Naive thymus-derived CD4-positive, alpha-beta T cell (primary cell): Measurements from ENCODE around the gene NXN. TPM values are rescaled to one million over a fixed set of nuclear protein-coding genes. Genes with fewer than 3 reads are reported as not detected.
"Not testable (repeated sequence)": the region's sequence is repeated elsewhere in the genome, so short reads cannot be mapped to it uniquely, and the experiment has no call there.

Source experiments
- ATAC-seq: fragments of 150-1000 bp; cut with Tn5 transposase; 2 replicates; pipeline ENCODE4 v1.10.0; 2021; ENCODE audit warnings: mild to moderate bottlenecking, moderate library complexity
- CTCF ChIA-PET: fragments of 350-600 bp; sonication (Branson Sonifier 250); formaldehyde crosslinking; loops from one replicate; lab custom pipeline; 2021; ENCODE audit warnings: antibody characterized with exemption; lab: Charles Lee
- POLR2A ChIA-PET: fragments of 350-600 bp; sonication (Branson Sonifier 250); formaldehyde crosslinking; loops from one replicate; lab custom pipeline; 2021; ENCODE audit warnings: antibody characterized with exemption, inconsistent platforms; lab: Charles Lee
- DNase-seq, 9 donors: peaks; one replicate each; pipeline versions ENCODE4 v3.0.0 to v3.0.0-alpha.2; 2020 to 2022; ENCODE audit warnings: mixed read lengths in 1 of 9
- H3K27ac ChIP-seq: one replicate; pipeline ENCODE4 v1.7.0; 2013; ENCODE audit warnings: mild to moderate bottlenecking, low read depth, low read length, moderate library complexity
- H3K27me3 ChIP-seq, 2 donors: one replicate each; pipeline ENCODE4 v1.7.0; 2013; ENCODE audit warnings: low read length in 2 of 2, mild to moderate bottlenecking in 2 of 2, moderate library complexity in 2 of 2; ENCODE audit not compliant: control insufficient read depth in 2 of 2, insufficient read depth in 2 of 2
- H3K36me3 ChIP-seq, 3 experiments: 1 replicate in 2 of 3; 2 replicates in 1 of 3; pipeline ENCODE4 v1.7.0; 2013; ENCODE audit warnings: low read length in 3 of 3, mild to moderate bottlenecking in 3 of 3, moderate library complexity in 1 of 3; ENCODE audit not compliant: insufficient read depth in 3 of 3, control insufficient read depth in 2 of 3
- H3K4me1 ChIP-seq, 2 donors: one replicate each; pipeline ENCODE4 v1.7.0; 2013; ENCODE audit warnings: low read length in 2 of 2, mild to moderate bottlenecking in 2 of 2, moderate library complexity in 1 of 2; ENCODE audit not compliant: control insufficient read depth in 2 of 2, insufficient read depth in 2 of 2
- H3K4me3 ChIP-seq: 2 replicates; pipeline ENCODE4 v1.7.0; 2013; ENCODE audit warnings: mild to moderate bottlenecking, low read length
- H3K9me3 ChIP-seq, 3 experiments: 1 replicate in 2 of 3; 2 replicates in 1 of 3; pipeline ENCODE4 v1.7.0; 2013; ENCODE audit warnings: low read length in 3 of 3; ENCODE audit not compliant: control insufficient read depth in 2 of 3
- H3K27ac Mint-ChIP-seq, 9 donors: one replicate each; pipeline ENCODE4 v1.8.0; 2020 to 2022; ENCODE audit warnings: mixed read lengths in 9 of 9, mild to moderate bottlenecking in 8 of 9, moderate library complexity in 5 of 9, inconsistent platforms in 2 of 9
- H3K27me3 Mint-ChIP-seq, 5 donors: one replicate each; pipeline ENCODE4 v1.8.0; 2021 to 2022; ENCODE audit warnings: mixed read lengths in 5 of 5, mild to moderate bottlenecking in 1 of 5
- H3K36me3 Mint-ChIP-seq, 5 donors: one replicate each; pipeline ENCODE4 v1.8.0; 2020 to 2022; ENCODE audit warnings: mixed read lengths in 5 of 5, mild to moderate bottlenecking in 3 of 5, inconsistent platforms in 1 of 5
- H3K4me1 Mint-ChIP-seq, 7 donors: one replicate each; pipeline ENCODE4 v1.8.0; 2020 to 2022; ENCODE audit warnings: mixed read lengths in 7 of 7, mild to moderate bottlenecking in 3 of 7, inconsistent platforms in 1 of 7
- H3K4me3 Mint-ChIP-seq, 10 donors: one replicate each; pipeline ENCODE4 v1.8.0; 2020 to 2022; ENCODE audit warnings: mild to moderate bottlenecking in 10 of 10, mixed read lengths in 10 of 10, moderate library complexity in 6 of 10, inconsistent platforms in 2 of 10
- H3K9me3 Mint-ChIP-seq, 11 donors: one replicate each; pipeline ENCODE4 v1.8.0; 2020 to 2022; ENCODE audit warnings: mixed read lengths in 11 of 11, mild to moderate bottlenecking in 4 of 11, inconsistent platforms in 1 of 11, moderate library complexity in 1 of 11
- intact Hi-C, 2 donors: fragments of 100-400 bp; cut with micrococcal nuclease; formaldehyde crosslinking; loops; one replicate each; pipeline ENCODE4 v1.15.1; 2023
- polyA plus RNA-seq, 2 donors: library from polyadenylated mRNA; unstranded; fragments of 300-500 nt; fragmentation: Illumina TruSeq; gene quantifications; one replicate each; pipeline ENCODE4 v1.2.3, GENCODE V29; 2021
- total RNA-seq, 6 experiments: library from RNA in 5 of 6; stranded (reverse) in 5 of 6; gene quantifications; 1 replicate in 5 of 6; 2 replicates in 1 of 6; pipeline ENCODE4 v1.2.3 and lab custom pipeline; 2021 to 2026

NXN gene
- total and polyA plus RNA-seq, 7 experiments from 2014 or later: 0.10 to 0.84 (median 0.30) TPM; not detected in 2

DNA sequence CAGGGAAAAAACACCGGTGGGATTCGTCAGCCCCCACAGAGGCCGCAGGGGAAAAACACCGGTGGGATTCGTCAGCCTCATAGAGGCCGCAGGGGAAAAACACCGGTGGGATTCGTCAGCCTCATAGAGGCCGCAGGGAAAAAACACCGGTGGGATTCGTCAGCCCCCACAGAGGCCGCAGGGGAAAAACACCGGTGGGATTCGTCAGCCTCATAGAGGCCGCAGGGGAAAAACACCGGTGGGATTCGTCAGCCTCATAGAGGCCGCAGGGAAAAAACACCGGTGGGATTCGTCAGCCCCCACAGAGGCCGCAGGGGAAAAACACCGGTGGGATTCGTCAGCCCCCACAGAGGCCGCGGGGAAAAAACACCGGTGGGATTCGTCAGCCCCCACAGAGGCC, 143.9 kb downstream of the NXN start:
- H3K4me3 Mint-ChIP-seq, CTCF ChIA-PET, intact Hi-C loops, H3K4me1 Mint-ChIP-seq, H3K27ac ChIP-seq, H3K27me3 ChIP-seq, DNase-seq, H3K4me1 ChIP-seq, H3K27ac Mint-ChIP-seq, ATAC-seq, H3K9me3 ChIP-seq, H3K27me3 Mint-ChIP-seq, H3K9me3 Mint-ChIP-seq, POLR2A ChIA-PET, H3K36me3 ChIP-seq, H3K4me3 ChIP-seq, H3K36me3 Mint-ChIP-seq: not testable (repeated sequence)

DNA sequence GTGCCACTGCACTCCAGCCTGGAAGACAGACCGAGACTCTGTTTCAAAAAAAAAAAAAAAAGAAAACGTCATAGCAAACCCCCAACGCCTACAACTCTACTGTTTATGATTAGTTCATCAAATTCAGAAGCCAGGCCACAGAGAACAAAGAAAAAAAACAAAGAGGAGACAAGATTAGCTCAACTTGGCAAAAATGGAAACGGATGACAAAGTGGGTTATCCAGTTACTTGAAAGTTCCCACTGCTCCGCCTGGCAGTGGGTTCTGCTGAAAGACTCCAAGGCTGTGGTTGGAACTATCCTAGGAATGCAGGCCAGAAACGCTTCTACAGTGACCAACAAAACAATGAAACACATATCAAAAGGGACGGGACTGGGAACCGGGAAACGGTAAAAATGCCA, 144.3 kb downstream of the NXN start:
- CTCF ChIA-PET: no interaction called here
- H3K9me3 ChIP-seq: no peaks in the 10 kb centered on the region
- no peak overlapping the region for H3K4me3 ChIP-seq
- no peak overlapping the region for H3K4me3 Mint-ChIP-seq
- POLR2A ChIA-PET: no interaction called here
- H3K27ac Mint-ChIP-seq: peak overlapping the region in 1 of 9 donors; percentile 25
- H3K27me3 ChIP-seq: no peaks in the 10 kb centered on the region
- no peak for ATAC-seq
- no peaks in the 10 kb centered on the region for H3K36me3 ChIP-seq
- H3K36me3 Mint-ChIP-seq: no peaks in the 10 kb centered on the region
- no peaks in the 10 kb centered on the region for H3K4me1 ChIP-seq
- intact Hi-C loops: no loop called here
- peaks cover 0 to 4% (median 0%) of the 10 kb centered on the region in 11 donors for H3K9me3 Mint-ChIP-seq
- H3K4me1 Mint-ChIP-seq: no peaks in the 10 kb centered on the region
- peaks cover 0 to 4% (median 0%) of the 10 kb centered on the region in 5 donors for H3K27me3 Mint-ChIP-seq
- no peak for DNase-seq
- H3K27ac ChIP-seq: no peak overlapping the region

DNA sequence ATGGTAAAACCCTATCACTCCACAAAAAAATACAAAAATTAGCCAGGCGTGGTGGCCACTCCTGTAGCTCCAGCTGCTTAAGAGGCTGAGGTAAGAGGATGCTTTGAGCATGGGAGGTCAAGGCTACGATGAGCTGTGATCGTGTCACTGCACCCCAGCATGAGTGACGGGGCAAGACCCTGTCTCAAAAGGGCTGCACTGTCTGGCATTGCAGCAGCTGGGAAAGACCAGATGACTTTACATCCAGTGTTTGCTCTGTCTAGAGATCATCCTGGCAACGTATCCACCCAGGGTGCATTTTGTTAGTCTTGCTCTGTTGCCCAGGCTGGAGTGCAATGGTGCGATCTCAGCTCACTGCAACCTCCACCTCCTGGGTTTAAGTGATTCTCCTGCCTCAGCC, 145.4 kb downstream of the NXN start:
- Mint-ChIP-seq H3K36me3 (no peaks in the 10 kb centered on the region), H3K9me3 (peaks cover 0 to 7% (median 0%) of the 10 kb centered on the region in 11 donors), H3K4me3 (no peak overlapping the region), H3K27me3 (peaks cover 0 to 7% (median 0%) of the 10 kb centered on the region in 5 donors), H3K27ac (no peak overlapping the region), H3K4me1 (no peaks in the 10 kb centered on the region)
- POLR2A ChIA-PET: no interaction called here
- Histone ChIP-seq H3K27ac (no peak overlapping the region), H3K4me1 (no peaks in the 10 kb centered on the region), H3K36me3 (no peaks in the 10 kb centered on the region), H3K4me3 (no peak overlapping the region), H3K9me3 (no peaks in the 10 kb centered on the region), H3K27me3 (no peaks in the 10 kb centered on the region)
- ATAC-seq (no peak), DNase-seq (no peak)
- CTCF ChIA-PET: no interaction called here
- intact Hi-C loops: no loop called here

DNA sequence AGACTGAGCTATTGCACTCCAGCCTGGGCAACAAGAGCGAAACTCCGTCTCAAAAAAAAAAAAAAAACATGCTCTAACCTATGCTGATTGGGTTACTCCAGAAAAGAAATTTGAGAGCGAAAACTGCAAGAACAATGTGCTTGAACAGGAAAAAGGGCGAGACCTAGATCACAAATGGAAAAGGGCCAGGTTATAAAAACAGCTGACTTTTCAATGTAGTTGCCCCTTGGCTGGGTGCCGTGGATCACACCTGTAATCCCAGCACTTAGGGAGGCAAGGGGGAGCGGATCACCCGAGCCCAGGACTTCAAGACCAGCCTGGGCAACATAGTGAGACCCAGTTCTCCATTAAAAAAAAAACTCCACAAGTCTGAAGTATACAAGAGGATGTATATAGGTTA, 148.6 kb downstream of the NXN start:
- Mint-ChIP-seq H3K9me3 (peaks cover 0 to 7% (median 0%) of the 10 kb centered on the region in 11 donors), H3K27ac (no peak overlapping the region), H3K36me3 (no peaks in the 10 kb centered on the region), H3K27me3 (peaks cover 0 to 6% (median 0%) of the 10 kb centered on the region in 5 donors), H3K4me3 (no peak overlapping the region), H3K4me1 (no peaks in the 10 kb centered on the region)
- no peaks in the 10 kb centered on the region for H3K4me1 ChIP-seq
- no peaks in the 10 kb centered on the region for H3K36me3 ChIP-seq
- POLR2A ChIA-PET: no interaction called here
- intact Hi-C loops: no loop called here
- CTCF ChIA-PET: no interaction called here
- no peaks in the 10 kb centered on the region for H3K9me3 ChIP-seq
- no peak for ATAC-seq
- H3K27me3 ChIP-seq: no peaks in the 10 kb centered on the region
- no peak for DNase-seq
- no peak overlapping the region for H3K4me3 ChIP-seq
- H3K27ac ChIP-seq: no peak overlapping the region

DNA sequence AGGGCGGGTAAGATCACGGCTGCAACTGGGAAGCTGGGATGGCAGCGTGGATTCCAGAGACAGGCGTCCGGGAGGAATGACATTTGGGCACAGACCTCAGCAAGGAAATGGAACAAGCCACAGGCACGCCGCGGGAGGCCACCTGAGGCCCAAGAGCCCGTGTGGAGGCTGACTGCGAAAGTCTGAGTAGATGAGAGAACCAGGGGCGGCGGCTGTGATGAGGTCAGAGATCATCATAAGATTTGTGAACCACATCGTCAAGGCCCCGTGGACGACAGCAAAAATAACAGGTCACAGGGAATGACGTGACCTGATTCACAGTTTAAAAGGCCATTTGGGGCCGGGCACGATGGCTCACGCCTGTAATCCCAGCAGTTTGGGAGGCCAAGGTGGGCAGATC, 149.2 kb downstream of the NXN start:
- ATAC-seq: no peak

DNA sequence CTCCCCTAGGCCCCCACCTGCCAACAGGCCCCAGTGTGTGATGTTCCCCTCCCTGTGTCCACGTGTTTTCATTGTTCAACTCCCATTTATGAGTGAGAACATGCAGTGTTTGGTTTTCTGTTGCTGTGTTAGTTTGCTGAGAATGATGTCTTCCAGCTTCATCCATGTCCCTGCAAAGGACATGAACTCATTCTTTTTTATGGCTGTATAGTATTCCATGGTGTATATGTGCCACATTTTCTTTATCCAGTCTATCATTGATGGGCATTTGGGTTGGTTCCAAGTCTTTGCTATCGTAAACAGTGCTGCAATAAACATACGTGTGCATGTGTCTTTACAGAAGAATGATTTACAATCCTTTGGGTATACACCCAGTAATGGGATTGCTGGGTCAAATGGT, 150.0 kb downstream of the NXN start:
- not testable (repeated sequence) for ATAC-seq, H3K4me3 Mint-ChIP-seq, H3K36me3 Mint-ChIP-seq

More for the DNA sequence above, 149.2 kb downstream of the NXN start:
- CTCF ChIA-PET: no interaction called here
- no peaks in the 10 kb centered on the region for H3K9me3 ChIP-seq
- H3K27ac ChIP-seq: no peak overlapping the region
- Mint-ChIP-seq H3K9me3 (peaks cover 0 to 7% (median 0%) of the 10 kb centered on the region in 11 donors), H3K4me3 (no peak overlapping the region), H3K27me3 (peaks cover 0 to 6% (median 0%) of the 10 kb centered on the region in 5 donors), H3K27ac (no peak overlapping the region), H3K36me3 (no peaks in the 10 kb centered on the region), H3K4me1 (no peaks in the 10 kb centered on the region)
- POLR2A ChIA-PET: no interaction called here
- intact Hi-C loops: no loop called here
- H3K4me1 ChIP-seq: no peaks in the 10 kb centered on the region
- no peaks in the 10 kb centered on the region for H3K36me3 ChIP-seq
- H3K27me3 ChIP-seq: no peaks in the 10 kb centered on the region
- DNase-seq: no peak
- H3K4me3 ChIP-seq: no peak overlapping the region

DNA sequence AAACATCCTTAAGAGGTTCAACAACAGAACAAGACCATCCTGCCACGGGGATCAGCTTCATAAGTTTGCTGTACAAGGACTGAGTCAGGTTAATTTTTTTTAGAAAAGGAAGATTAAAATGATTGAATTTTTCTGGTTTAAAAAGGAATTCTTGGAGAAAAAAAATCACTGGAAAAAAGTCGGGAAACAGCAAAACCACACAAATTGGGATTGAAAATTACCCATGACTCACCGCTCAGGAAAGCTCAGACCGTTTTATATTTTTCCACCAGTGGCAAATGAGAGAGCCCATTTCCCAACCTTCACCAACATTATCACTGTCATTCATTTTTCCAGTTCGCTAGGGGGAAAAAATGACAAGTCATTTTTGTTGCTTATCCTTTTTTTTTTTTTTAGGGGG, 150.8 kb downstream of the NXN start:
- ATAC-seq (no peak), DNase-seq (no peak)
- Mint-ChIP-seq H3K27me3 (peaks cover 0 to 6% (median 0%) of the 10 kb centered on the region in 5 donors), H3K27ac (no peak overlapping the region), H3K36me3 (no peaks in the 10 kb centered on the region), H3K4me3 (no peak overlapping the region), H3K9me3 (peaks cover 0 to 7% (median 0%) of the 10 kb centered on the region in 11 donors), H3K4me1 (no peaks in the 10 kb centered on the region)
- Histone ChIP-seq H3K36me3 (no peaks in the 10 kb centered on the region), H3K4me3 (no peak overlapping the region), H3K4me1 (no peaks in the 10 kb centered on the region), H3K27me3 (no peaks in the 10 kb centered on the region), H3K27ac (no peak overlapping the region), H3K9me3 (no peaks in the 10 kb centered on the region)
- POLR2A ChIA-PET: no interaction called here
- CTCF ChIA-PET: no interaction called here
- intact Hi-C loops: no loop called here

More for the DNA sequence above, 150.0 kb downstream of the NXN start:
- DNase-seq, H3K9me3 ChIP-seq, H3K9me3 Mint-ChIP-seq, CTCF ChIA-PET, H3K27me3 ChIP-seq, H3K27ac Mint-ChIP-seq, H3K27ac ChIP-seq, H3K4me1 ChIP-seq, H3K36me3 ChIP-seq, H3K4me1 Mint-ChIP-seq, H3K27me3 Mint-ChIP-seq, H3K4me3 ChIP-seq, POLR2A ChIA-PET, intact Hi-C loops: not testable (repeated sequence)
